ENCODE results near the gene CYB5D1.

The CYB5D1 gene

DNA sequence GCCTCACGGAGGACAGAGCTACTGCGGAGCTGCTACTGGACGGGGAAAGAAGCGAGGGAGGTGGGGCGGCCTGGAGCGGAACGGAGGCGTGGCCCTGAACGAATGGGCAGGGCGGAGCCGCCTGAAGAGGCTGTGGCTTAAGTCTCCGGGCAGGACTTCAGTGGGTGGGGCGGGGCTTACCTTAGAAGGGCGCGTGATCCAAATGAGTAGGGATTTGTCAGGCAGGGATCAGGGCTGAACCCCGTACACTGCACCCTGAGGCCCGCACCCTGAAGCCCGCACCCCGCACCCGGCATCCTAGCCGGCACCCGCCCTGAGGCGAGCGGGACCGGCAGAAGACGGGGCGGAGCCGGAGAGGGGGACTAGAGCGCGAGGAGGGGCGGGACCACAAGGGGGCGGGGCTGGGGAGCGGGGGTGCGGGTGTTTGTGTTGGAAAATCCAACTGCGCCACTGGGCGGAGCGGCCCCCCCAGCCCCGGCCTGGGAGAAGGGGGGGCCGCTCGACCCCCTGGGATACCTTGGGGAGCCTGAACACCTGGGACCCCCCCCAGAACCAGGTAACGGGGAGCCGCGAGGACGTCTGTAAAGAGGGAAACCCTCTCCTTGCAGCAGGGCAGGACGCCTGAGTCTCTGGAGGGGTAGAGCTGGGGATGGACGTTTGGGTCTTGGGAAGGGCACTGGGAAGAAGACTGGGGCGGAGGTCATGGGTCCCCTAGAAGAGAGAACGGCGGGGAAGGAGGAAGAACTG lies 23.8 kb upstream of the CYB5D1 start, which contains the start of gene KDM6B:
KDM6B (plus strand) TSS at position 423 of the 747 bp plus-strand sequence. CDS start 11,338 bp downstream, outside the sequence.
- peak; percentile 77 to 80 (median 78) for DNase-seq

DNA sequence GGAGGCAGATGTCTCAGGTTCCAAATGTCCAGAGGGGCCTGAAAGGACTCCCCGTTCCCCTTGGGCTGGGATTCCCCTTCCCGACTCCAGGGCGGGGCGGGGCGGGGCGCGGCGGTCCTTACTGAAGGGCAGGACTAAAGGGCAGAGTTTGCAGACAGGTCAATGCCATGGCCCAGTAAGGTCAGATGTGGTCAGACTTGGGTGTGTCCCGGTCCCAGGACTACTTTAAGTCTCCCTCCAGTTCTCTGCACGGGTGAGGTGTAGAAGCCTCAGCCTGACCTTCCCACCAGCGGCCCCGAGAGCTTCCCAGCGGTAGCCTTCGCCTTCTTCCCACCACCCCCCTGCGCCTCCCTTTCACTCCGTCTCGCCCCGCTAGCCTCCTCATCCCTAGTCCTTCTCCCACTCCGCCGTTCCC lies 23.3 kb upstream of the CYB5D1 start:
- no peak for DNase-seq

DNA sequence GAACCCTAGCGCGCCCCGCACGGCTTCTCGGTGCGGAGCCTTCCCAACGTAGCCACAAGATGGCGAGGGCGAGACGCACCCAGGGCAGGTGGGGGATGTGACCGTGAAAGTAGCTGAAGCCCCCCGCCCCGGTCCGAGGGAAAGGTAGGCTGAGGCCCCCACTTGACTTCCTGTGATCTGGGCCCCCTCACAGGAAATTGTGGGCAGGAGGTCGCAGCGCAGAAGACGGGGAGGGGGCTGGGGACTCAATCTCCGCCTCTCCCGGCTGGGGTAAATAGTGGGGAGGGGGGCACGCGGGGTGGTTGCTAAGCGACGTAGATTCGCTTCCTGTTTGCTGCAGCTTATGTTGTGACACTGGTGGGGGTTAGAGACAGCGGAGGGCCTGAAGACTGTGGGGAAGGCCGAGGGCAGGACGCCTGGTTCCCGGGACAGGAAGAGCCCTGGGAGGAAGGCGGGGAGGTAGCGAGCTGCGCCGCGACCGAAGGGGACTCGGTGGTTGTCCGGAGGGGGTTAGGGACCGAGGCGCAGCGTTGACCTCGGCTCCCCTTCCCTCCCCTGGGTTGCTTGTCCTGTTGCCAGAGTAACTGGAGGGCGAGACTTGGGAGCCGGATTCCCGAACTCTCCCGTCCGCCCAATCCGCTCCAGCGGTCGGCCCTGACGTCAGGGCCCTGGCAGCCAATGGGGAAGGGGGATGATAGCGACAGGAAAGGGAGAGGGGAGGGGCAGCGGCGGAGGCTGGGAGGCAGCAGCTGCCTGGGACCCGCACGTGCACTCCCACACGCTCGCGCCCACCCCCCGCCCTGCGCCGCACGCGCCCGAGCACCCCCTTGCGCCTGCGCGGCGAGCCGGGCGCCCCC lies 22.6 kb upstream of the CYB5D1 start:
- DNase-seq = peak; percentile 78 to 82 (median 80)

DNA sequence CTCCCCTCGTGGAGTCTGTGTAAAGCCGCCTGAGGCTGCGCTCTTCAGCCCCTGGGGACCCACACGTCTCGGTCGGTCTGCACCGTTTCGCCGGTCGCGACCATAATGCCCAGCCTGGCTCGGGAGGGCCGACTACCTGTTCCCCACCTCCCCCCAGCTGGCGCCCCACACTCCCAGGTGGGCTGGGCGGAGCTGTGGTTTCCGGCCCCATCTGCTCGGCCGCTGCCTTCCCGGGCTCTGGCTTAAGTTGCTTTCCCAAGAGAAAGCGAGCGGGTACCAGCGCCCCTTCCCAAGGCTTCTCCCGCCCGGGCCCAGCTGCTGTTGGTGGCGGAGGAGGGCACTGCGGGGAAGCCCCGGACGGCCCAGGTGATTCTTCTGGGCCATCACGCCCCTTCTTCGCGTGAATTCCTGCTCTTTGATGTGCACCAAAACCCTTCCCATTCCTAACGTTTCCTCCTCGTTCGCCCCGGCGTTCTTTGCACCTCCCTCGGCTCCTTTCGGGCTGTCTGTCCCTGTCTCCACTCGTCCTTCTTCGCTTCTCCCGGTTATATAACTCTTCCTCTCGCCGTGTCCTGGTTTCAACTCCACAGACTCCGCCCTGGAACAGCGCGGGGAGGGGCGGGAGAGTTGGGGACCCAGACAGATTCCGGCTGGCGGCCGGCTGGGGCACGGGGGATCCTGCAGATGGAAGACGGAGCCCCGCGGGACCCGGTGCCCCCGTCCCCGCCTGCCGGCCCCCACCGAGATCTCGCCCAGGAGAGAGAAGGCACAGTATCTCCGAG lies 21.8 kb upstream of the CYB5D1 start:
- DNase-seq = no peak

DNA sequence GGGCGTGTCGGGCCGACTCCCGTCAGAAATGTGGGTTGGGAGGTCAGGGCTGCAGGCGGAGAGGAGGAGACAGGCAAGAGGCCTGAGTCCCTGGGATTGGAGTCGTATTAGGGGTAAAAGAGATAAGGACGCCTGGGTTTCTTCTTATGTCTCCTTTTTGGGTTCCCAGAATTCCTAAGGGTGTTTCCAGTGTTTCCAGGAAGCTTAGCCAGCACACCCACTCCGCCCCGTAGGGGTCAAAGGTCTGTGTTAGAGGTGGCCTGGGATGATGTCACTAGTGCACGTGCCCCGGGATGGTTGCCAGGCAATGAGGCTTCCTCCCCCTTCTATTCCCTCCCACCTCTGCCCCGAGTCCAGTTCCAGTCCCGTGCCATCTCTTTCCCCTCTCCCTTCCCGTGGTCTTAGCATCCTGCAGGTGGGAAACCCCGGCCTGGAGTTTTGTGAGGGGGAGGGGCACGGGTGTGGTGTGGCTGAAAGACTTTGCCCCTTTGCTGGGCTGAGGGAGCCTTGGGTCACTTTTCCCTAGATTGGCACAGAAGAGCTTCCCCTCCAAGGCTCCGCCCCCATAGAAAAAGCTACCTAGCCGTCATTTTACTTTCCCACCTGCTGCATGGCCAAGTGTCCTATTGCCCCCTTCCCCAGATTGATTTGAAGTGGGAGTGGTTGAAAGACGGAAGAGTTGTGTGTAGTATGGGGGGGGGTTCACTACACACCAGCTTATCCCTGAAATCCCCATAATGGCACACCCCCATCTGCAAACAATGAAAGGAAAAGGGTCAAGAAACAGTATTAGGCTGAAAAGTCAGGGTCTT lies 21.0 kb upstream of the CYB5D1 start:
- DNase-seq = peak in 2 of 4 experiments; percentile 36 to 56

DNA sequence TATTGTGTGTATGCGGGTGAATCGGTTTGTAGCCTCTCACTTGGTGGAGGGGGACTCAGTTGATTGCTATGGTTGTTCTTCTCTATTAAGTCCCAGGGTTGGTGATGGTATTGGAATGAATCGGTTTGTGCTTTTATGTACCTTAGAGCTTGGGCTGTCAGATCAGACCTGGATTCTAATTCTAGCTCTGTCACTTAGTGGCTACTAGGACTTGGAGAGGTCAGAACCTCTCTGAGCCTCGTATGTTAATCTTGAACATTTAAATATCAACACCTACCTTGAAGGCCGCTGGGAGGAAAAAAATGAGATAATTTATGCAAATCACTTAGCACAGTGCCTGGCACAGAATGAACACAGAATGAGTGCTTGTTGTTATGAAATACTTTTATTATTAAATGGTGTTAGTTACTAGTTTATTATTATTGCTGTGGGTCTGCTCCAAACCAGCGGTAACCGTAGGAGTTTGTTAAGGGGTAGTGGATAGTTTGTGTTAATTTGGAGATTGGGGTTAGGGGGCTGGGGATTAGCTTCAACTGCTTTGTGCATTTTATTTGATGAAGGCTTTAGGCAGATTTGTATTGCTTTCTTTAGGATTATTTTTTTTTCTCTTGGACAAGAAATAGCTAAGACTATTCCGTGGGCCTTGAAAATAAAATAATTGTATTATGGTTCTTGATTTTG lies 20.3 kb upstream of the CYB5D1 start:
- no peak for DNase-seq

DNA sequence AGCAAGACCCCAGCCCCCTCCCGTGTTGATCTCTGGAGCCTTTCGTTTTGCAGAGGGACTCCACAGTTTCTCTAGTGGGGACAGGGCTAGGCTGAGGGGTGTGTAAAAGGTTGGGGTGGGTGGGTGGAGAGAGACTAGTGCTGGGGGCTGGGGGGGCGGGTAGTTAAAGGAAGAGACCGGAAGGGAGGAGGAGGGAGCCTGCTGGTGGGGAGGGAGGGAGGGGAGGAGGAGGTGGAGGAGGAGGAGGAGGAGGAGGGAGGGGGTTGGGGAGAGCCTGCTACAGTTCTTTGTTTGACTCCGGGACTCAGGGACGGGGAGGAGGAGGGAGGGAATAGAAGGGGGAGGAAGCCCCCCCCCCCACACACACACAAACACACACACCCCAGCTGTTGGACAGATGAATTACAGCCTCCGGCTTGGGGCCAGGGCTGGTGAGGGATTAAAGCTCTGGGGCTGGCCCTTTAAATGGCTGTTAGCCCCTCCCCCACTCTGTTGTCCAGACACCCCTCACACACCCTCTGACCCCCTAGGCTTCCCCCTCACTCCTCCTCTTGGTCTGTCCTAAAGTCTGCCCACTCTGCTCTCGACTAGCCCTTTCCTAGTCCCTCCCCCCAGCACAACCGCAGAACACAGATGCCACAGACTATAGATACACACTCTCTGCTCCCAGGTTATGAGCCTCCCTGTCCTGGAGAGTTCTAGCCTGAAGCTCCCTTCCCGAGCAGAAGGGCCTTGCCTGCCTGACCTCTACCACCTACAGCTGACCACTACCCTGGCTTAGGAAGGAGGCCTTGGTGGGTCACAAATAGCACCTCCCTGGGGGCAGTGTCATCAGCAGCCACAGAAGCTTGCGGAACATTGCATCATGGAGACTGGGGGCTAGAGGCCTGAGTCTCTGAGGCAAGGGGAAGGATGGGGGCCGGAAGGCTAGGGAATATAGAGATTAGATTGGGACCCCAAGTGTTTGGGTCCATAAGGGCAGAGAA lies 19.4 kb upstream of the CYB5D1 start:
- DNase-seq = no peak

DNA sequence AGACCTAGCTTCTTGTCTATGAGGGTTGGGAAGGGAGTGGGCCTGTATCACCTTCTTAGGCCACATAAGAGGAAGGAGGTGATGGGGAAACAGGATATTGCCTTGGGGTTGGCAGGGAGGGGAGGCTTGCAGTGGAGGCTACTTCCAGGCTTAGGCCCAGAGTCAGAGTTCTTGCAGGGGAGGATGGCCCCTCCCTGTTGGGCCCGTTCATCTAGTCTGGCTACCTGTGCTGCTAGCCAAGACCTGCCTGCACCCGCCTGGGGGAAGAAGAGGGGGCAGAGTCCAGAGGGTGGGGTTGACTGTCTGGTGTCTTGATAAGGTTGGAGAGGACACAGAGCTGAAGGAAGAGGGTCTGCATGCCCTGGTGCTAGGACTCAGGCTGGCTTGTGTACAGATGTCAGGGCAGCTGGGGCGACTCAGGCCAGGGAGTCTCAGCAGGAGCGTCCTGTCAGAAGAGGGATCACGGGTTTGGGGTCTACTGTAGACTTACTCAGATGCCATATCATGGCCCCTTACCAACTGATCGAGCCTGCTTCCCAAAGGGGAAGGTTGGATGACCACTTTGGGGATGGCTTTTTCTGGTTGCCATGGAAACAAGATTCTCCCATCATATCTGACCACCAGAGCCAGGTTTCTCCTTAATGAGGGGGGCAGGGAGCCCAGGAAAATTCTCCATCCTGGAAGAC lies 18.5 kb upstream of the CYB5D1 start:
- no peak for DNase-seq

DNA sequence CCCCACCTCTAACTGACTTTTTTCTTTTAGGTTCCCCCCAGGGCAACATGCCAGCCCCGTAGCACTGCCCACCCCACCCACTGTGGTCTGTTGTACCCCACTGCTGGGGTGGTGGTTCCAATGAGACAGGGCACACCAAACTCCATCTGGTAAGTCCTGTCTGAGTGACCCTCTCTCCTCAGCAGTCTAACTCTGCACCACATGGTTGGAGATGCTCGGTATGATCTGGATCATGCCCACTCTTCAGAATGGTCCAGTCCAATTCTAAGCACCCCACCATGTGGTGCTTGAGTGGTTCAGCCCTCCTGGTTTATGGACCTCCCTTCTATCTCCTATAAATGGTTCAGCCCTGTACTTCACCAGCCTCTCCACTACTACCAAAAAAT lies 17.9 kb upstream of the CYB5D1 start:
- DNase-seq = no peak

DNA sequence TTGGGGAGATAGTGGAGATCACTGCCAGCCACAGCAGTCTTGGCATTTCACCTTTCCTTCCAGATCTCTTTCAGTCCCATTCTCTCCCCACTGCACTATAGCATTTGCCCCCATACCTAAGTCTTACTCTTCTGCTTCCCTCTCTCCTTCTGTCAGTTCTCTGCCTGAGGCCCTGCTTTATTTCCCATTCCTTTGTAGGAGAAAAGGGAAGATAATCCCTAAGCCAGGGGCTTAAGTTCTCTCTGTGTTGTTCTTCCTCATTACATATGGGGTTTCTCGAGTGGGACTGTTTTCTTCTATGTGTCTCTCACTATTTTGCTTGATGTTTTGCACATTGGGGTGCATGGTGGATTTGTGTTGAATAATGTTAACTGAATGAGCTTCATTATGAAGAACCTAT lies 17.4 kb upstream of the CYB5D1 start:
- no peak for DNase-seq

DNA sequence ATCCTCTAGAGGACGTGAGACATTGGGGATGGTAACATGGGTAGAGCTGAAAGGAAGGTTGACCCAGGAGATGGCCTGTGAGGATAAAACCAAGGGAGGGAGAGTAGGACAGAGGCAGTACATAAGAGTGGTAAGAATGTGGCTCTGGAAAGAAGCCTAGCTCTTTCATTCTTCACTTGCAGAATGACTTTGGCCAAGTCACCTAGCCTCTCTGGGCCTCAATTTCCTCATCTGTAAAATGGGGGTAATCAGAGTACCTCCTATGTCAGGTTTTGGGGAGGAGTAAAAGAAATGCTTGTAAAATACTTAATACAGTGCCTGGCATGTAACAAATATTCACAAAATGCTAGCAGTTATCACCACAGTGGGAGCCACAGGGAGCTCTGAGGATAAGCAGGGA lies 16.9 kb upstream of the CYB5D1 start:
- DNase-seq = no peak

DNA sequence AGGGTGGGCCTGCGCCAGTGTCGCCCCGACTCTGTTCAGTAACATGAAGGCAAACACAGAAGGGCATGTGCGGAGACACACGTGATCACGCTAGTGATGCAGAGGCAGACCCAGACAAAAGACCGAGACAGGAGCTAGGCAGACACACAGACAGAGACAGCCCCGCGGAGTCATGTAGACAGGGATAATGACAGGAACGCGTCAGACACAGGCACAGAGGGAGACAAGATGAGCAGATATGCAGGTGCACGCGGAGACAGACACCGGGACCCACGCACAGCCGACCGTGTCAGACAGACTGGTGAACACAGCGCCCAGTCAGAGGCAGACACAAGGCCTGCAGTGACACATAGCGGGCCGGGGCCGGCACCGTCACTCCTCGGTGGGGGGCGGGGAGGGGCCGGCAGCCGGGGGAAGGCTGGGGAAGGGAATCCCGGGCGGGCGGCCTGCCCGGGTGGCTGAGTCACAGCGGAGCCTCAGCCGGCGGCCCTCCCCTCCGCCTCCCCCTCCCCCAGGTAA lies 16.3 kb upstream of the CYB5D1 start:
- peak; percentile 82 to 90 (median 82) for DNase-seq

DNA sequence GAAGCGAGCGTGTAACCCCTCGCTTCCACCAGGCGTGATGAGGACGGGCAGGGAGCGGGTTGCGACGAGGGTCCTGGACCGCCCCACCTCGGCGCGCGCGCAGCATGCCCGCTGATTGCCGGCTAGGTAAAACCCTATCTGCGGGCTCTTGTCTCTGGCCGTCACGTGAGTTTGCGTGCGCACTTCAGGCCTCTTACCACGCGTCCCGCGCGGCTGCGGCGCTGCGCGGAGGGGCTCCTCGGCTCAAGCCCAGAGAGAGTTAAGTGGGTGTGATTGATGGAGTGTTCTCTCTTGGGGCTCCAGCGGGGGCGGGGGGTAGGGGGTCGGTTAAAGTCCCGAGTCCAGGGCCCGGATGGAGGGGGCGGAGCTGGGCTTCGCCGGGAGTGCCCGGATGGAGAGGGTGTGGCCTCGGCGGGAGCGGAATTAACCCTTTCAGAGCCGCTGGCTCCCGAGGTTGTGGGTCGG lies 15.9 kb upstream of the CYB5D1 start:
- peak; percentile 73 to 78 (median 76) for DNase-seq

DNA sequence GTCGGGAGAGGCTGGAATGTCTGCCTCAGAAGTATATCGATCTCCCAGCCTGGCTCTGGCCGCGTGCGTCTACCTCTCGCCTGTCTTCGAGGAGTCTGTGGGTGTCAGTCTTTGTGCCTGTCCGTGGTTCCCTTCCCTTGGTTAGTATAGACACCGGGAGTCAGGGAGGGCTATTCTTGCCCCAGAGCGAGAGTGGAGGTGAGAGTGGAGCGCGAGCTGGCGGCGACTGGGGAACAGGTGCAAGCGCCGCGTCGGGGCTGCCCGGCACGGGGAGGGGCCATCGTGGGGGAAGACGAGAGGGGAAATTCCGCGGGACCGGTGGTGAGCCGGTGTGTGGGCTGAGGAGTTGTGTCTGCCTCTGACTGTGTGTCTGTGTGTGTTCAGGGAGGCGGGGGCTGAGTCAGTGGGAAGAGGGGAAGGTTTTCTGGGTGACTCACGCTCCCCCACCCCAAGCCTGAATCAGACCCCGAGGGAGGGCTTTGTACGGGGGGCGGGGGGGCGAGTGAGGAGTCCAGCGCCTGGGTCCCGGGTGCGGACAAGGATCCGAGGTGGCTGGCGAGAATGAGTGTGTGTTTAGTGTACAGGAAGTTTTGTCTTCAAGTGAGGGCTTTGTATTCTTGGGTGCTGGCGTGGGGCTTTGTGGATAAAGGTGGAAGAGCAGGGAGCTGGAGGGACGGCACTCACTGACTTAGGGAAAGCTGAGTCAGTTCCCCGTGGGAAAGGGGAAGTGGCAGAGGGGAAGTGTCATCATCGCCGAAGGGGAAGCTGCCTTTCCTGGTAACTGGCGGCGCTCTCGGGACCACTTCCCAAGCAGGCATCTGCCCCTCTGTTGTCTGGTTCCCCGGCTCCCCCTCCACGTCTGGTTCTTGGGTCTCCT lies 15.2 kb upstream of the CYB5D1 start:
- DNase-seq = peak; percentile 69 to 91 (median 81)

DNA sequence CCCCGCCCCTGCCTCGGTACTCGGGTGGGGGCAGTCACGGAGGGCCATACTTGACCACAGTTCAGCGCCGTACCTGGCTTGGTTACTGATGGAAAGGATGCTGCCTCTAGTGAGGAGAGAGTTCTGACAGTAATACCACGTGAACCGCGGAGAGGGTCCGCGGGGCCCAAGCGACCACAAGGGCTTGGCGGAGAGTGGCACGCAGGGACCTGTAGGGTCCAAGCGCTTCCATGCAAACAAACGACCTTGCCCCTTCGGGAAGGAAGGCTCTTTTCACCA lies 14.6 kb upstream of the CYB5D1 start:
- no peak for DNase-seq

DNA sequence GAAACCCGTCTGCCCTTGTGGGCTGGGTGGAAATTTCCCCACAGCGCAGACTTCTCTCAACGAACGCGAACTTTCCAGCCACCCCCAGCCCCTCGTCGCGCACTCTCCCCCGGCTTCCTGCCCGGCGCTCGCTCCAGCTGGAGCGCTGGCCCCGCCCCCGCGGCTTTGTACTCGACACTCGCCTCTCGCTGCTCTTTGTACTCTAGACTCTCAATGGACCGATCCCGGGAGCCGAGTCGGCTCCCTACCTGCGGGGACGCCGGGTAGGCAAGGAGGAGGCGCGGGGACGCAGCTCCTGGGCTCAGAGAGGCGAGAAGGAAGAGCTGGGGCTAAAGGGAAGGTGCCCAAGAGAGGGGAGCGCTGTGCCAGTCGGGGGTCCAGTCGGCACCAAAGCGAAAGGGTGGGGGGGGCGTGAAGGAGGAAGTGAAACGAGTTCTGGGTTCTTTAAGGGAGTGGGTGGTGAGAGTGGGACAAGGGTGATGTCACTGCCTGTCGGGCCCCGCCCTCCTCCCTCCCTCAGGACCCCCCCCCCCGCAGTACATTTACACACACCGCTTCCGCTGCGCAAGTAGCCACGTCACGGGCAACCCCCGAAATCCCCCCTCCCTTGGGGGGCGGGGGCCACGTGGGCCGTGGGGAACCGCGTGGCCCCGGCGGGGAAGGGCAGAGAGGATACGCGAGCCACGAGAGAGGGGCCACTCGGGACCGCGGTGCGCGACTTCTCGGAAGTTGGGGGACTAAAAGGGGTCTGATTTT lies 14.1 kb upstream of the CYB5D1 start:
- DNase-seq = peak; percentile 76 to 89 (median 87)

DNA sequence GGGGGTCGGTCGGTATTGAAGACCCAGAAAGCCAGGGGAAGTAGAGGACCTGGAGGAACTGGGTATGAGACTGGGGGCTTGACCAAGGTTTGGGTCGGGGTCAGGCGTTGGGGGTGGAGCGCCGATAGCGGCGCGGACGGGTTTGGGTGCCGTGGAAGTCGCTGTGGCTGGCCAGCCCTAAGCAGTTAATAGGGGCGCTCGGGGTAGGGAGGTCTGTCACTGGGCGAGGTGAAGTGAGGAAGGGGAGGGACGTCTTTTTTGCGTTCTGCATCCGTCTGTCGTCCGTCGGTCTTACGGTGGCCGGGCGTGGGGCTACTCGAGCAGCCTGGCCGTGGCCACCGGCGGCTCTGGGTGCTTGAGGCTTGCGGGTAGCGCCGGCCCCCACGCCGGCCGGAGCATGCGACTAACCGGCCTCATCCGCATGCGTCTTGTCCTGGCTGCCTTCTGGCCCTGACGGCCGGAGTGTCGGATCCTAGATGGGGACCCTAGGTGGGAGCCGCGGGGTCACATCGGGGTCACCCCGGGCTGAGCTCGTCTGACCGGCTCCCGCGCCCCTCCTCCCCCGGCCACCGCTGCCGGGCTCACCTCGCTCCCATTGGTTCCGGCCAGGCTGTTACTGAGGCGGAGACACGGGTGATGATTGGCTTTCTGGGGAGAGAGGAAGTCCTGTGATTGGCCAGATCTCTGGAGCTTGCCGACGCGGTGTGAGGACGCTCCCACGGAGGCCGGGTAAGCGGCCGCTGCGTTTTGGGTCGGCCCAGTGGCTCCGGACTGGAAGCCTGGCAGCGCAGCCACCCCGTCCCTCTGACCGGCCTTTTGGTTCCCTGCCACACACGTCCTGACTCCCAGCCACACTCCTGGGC lies 13.3 kb upstream of the CYB5D1 start:
- peak; percentile 54 to 75 (median 58) for DNase-seq

Measured in activated CD4-positive, CD25-positive, alpha-beta regulatory T cell (primary cell).